RWPE2 (cell line): Measurements from ENCODE around the gene NUPR1.

Experiments used
- ATAC-seq: fragments of 200-7000 bp; cut with Tn5 transposase; 3 replicates; pipeline ENCODE4 v1.9.1; 2021; ENCODE audit warnings: low read depth
- DNase-seq: peaks from one replicate; pipeline ENCODE4 v3.0.0-alpha.2; 2020; ENCODE audit warnings: low spot score
- H3K27ac ChIP-seq: fragments of 450-650 bp; 2 replicates; pipeline ENCODE4 v1.5.1; 2017; ENCODE audit warnings: mild to moderate bottlenecking; ENCODE audit not compliant: poor library complexity, severe bottlenecking
- H3K27me3 ChIP-seq: fragments of 250-450 bp; sonication (Bioruptor Pico); 2 replicates; pipeline ENCODE4 v1.5.1; 2021; ENCODE audit warnings: mild to moderate bottlenecking, moderate library complexity; ENCODE audit not compliant: insufficient read depth, poor library complexity, severe bottlenecking
- H3K36me3 ChIP-seq: fragments of 250-450 bp; sonication (Bioruptor Pico); 2 replicates; pipeline ENCODE4 v1.5.1; 2020; ENCODE audit warnings: low read depth, mild to moderate bottlenecking, moderate library complexity
- H3K4me1 ChIP-seq: fragments of 250-450 bp; sonication (Bioruptor Pico); 2 replicates; pipeline ENCODE4 v1.5.1; 2021; ENCODE audit warnings: mild to moderate bottlenecking, moderate library complexity; ENCODE audit not compliant: insufficient read depth, poor library complexity, severe bottlenecking
- H3K4me3 ChIP-seq: fragments of 250-450 bp; sonication (Bioruptor Pico); 2 replicates; pipeline ENCODE4 v1.5.1; 2021; ENCODE audit warnings: mild to moderate bottlenecking, moderate library complexity; ENCODE audit not compliant: severe bottlenecking
- H3K9me3 ChIP-seq: fragments of 250-450 bp; sonication (Bioruptor Pico); 2 replicates; pipeline ENCODE4 v1.5.1; 2021; ENCODE audit warnings: mild to moderate bottlenecking, moderate library complexity; ENCODE audit not compliant: severe bottlenecking
- CTCF ChIP-seq: fragments of 450-650 bp; IDR thresholded peaks from one replicate; pipeline ENCODE4 v1.5.1; 2017; ENCODE audit warnings: mild to moderate bottlenecking, moderate library complexity; ENCODE audit not compliant: poor library complexity, severe bottlenecking

The NUPR1 gene

GRCh38 chr16:28534542-28535373 is 4.0 kb downstream of the NUPR1 start:
- no peak for TF ChIP-seq CTCF
- DNase-seq = no peak
- no peak for ATAC-seq
- Histone ChIP-seq H3K27me3 (no peaks in the 10 kb centered on the region), H3K4me3 (no peak overlapping the region), H3K4me1 (peaks cover 13% of the 10 kb centered on the region), H3K27ac (no peak overlapping the region), H3K9me3 (no peaks in the 10 kb centered on the region), H3K36me3 (no peaks in the 10 kb centered on the region)

- Histone ChIP-seq H3K9me3 (no peaks in the 10 kb centered on the region), H3K4me3 (no peak overlapping the region), H3K36me3 (no peaks in the 10 kb centered on the region), H3K4me1 (peaks cover 7% of the 10 kb centered on the region), H3K27me3 (no peaks in the 10 kb centered on the region), H3K27ac (no peak overlapping the region)
- ATAC-seq = no peak
- no peak for DNase-seq
- no peak for TF ChIP-seq CTCF
These were observed 5.7 kb downstream of the NUPR1 start for GRCh38 chr16:28532940-28533647.

GRCh38 chr16:28531777-28532744 is 6.7 kb downstream of the NUPR1 start:
- no peak for TF ChIP-seq CTCF
- DNase-seq (no peak), ATAC-seq (peak; percentile 55; the same call in 2 of the 3 replicates)
- Histone ChIP-seq H3K4me3 (no peak overlapping the region), H3K9me3 (no peaks in the 10 kb centered on the region), H3K27me3 (no peaks in the 10 kb centered on the region), H3K36me3 (no peaks in the 10 kb centered on the region), H3K4me1 (peaks cover 7% of the 10 kb centered on the region), H3K27ac (no peak overlapping the region)

- H3K4me1 ChIP-seq = peaks cover 5% of the 10 kb centered on the region
- H3K4me3 ChIP-seq = no peak overlapping the region
- no peak overlapping the region for H3K27ac ChIP-seq
- H3K27me3 ChIP-seq = no peaks in the 10 kb centered on the region
- H3K9me3 ChIP-seq = no peaks in the 10 kb centered on the region
- TF ChIP-seq CTCF = no peak
- no peaks in the 10 kb centered on the region for H3K36me3 ChIP-seq
- ATAC-seq (no peak), DNase-seq (no peak)
These were observed 9.7 kb downstream of the NUPR1 start for GRCh38 chr16:28529124-28529523.
